SK-N-DZ (cell line): ENCODE data around the gene IFNL2.
"Not testable (repeated sequence)": the region's sequence is repeated elsewhere in the genome, so short reads cannot be mapped to it uniquely, and the experiment has no call there.

ENCODE experiments used
- DNase-seq: peaks from one replicate; pipeline ENCODE4 v3.0.0-alpha.2; 2015; ENCODE audit warnings: low spot score

The IFNL2 gene

DNA sequence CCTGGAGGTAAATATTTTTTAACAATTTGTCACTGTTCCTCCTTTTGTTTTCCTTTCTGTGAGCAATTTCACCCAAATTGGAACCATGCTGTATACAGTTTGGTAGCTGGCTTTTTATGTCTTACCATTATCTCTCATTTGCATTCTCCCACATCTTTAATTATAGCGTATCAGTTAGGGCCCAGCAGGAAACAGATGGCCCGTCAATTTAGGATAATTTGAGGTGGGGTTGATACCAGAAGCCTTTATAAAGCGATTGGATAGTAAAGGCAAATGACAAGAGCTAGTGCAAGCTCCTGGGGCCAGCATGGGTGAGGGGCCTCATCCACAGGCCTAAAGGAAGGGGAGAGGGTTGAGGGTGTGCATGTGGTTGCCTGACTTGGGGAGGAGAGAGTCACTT, 15.7 kb upstream of the IFNL2 start:
- DNase-seq: no peak

DNA sequence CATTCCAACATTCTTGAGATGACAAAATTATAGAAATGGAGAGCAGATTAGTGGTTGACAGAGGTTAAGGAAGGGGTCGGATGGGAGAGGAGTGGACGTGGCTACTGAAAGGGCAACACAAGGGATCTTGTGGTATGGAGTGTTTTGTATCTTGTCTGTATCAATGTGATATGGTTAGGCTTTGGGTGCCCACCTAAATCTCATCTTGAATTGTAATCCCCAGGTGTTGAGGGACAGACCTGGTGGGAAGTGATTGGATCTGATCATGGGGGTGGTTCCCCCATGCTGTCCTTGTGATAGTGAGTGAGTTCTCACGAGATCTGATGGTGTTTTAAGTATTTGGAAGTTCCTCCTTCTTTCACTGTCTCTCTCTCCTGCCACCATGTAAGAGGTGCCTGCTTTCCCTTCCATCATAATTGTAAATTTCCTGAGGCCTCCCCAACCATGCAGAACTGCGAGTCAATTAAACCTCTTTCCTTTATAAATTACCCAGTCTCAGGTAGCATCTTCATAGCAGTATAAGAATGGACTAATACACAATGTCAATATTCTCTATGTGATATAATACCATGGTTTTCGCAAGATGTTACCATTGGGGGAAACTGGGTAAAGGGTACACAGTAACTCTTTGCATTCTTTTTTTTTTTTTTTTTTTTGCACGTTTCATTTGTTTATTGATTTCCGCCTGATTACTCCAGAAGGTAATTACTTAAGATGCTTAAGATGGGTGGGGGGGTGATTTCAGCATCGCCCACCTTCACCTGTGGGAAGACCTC, 14.6 kb upstream of the IFNL2 start:
- DNase-seq: no peak

DNA sequence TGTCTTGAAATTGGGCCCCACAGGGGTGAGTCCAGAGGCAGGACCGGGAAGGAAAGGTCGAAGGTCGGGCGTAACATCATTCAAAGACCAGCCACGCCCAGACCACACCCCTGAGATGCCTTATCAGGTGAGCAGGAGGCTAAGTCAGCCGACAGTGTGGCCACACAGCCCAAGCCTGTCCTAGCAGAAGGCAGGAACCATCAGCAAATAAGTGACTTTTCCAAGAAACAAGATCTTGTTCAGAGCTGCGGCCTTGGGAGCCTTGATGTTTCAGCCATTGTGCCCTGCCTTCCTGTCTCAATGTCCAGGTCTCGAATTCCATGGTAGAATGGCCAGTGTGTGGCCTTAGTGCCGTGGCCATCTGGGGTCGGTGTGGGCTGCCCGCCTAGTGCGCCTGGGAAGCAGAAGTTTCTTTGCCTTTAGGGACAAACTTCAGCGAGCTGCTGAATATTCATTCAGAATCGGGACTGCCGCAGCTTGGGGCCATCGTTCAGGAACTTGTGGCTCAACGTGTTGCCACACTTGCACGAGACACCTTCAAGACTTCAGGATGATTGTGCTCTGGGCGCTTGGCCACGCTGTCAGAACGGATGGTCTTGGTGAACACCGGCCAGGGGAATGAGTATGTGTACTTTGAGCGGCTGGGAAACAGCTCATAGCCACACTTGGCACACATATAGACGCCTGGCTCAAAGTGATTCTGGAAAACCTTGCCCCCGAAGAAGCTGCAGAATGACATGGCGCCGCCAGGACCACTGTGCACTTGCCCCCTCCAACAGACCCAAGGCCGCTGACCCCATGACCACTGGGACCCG, 13.5 kb upstream of the IFNL2 start:
- no peak for DNase-seq

DNA sequence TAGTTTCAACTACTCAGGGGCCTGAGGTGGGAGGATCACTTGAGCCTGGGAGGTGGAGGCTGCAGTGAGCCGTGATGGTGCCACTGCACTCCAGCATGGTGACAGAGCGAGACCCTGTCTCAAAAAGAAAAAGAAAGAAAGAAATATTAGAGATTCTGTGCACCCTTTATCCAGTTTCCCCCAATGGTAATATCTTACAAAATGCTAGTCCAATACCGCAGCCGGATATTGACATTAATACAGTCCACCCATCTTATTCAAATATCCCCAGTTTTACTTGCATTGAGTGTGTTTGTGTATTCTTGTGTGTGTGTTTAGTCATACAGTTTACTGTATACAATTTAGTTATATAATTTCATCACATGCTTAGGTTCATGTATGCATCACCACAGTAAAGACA, 11.0 kb upstream of the IFNL2 start:
- no peak for DNase-seq

DNA sequence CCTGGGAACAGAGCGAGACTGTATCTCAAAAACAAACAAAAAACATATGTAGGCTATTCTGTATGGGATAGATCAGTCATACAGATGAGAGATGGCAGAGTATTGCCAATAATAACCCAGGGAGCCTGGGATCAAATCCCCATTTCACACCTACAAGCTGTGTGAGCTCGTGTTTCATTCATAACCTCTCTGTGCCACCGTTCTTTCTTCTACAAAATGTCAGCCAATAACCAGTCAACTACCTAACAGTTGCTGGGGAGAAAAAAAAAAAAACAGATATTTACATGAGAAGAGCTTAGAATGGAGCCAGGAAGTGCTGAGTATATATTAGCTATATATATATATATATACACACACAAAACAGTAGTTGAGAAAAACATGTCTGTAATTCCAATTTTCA, 6.5 kb upstream of the IFNL2 start:
- no peak for DNase-seq

DNA sequence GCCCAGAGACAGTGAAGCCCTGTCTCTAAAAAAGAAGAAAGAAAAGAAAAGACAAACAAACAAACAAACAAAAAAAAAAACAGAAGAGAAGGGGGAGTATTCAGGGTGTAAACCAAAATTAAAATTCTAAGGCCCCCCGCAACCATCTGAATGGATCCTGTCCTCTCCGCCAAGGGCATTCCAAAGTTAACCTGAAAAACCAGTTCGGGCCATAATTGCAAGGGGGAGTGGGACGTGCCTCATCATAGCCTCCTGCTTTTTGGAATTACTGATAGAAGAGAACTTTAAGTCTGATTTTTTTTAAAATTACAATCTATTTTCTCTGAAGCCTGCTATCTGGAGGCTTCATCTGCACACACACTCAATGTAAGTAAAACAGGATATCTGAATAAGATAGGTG, 5.7 kb upstream of the IFNL2 start:
- DNase-seq: no peak

DNA sequence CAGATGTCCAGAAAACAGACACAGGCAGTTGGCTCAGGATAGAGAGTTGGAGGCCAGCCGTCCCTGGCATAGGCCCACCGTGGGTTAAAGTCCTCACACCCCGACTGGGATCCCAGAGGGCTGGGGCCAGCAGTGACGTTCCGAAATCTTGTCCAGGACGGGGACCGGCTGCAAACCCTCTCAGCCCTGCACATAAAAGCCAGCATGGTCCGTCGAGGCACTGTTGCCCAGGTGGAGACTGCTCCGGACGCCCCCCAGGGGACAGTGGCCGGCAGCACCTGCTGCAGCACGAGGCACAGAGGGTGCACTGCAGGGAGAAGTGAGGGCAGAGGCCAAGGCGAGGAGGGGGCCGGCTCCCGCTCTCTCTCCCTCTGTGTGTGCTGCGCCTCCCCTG, 4.3 kb upstream of the IFNL2 start:
- no peak for DNase-seq

DNA sequence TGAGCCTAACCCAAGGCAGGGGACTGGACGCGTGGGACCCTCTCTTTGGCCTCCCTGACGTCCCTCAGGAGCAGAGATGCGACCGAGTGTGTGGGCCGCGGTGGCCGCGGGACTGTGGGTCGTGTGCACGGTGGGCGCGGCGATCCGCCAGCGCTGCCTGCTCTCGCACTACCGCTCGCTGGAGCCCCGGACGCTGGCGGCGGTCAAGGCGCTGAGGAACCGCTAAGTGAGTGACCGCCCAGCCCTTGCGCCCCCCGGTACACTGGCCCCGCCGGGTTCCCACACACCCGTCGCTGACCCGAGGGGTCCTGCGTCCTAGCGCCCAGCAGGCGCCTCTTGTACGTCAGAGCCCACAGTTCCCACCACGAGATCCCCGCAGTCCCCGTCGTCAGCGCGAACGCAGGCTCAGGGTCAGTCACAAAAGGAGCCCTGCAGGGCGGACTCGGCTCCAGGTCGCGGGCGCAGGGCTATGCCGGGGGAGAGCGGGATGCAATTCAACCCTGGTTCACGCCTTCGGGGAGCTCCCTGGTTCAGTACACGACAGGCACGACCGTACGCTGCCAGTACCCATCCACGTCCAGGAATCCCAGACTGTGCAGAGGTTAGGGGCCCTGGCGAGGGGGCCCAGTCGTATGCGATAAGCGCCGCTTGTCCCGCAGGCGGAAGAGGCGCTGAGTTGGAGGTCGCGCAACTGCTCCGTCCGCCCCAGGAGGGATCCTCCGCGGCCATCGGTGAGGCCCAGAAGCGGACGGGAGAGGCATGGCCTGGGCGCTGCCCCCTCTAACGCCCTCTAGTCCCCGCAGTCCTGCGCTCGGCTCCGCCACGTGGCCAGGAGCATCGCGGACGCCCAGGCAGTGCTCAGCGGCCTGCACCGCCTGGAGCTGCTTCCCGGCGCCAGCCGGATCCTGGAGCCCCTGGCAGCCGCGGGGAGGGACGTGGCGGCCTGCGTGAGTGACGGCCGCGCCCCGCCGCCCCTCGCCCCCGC, 3.6 kb upstream of the IFNL2 start:
- DNase-seq: peak; percentile 52

DNA sequence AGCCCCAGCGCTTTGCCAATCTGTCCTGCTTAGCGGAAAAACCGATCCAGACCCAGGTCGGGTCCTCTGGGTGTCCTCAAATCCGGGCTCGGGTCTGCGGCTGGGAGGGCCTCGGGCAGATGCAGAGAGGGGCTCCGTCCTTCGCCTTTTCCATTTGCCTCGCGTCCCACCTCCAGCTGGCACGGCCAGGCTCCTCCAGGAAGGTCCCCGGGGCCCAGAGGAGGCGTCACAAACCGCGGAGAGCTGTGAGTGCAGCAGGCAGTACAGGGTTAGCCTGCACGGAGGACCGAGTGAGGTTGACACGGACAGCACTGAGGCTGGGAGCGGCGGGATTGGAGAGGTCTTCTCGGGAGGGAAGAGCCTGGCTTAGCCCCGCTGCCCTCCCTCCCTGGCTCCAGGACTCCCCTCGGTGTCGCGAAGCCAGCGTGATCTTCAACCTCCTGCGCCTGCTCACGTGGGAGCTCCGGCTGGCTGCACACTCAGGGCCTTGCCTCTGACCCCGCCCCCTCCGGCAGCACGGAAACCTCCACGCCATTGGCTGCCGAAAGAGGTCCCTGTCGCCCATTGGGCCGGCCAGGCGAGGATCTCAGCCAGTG, 2.8 kb upstream of the IFNL2 start:
- peak; percentile 42 for DNase-seq

DNA sequence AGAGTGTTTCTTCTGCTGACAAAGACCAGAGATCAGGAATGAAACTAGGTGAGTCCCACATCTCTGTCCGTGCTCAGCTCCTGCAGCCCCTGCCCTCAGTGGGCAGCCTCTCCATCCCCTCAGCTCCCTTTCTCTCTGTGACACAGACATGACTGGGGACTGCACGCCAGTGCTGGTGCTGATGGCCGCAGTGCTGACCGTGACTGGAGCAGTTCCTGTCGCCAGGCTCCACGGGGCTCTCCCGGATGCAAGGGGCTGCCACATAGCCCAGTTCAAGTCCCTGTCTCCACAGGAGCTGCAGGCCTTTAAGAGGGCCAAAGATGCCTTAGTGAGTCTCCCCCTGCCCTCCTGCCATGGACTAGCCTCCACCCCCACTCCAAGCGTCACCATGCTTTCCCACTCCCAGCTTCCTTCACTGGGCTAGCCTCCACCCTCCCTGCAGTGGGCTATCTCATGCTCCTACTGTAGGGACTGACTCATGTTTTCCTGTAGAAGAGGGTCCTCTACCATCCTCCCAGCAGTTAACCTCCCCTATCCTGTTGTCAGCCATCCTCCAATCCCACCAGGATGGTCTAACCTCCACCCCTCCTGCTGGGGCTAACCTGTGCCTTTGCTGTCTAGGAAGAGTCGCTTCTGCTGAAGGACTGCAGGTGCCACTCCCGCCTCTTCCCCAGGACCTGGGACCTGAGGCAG, 481 bp downstream of the IFNL2 start:
- DNase-seq: not testable (repeated sequence)

DNA sequence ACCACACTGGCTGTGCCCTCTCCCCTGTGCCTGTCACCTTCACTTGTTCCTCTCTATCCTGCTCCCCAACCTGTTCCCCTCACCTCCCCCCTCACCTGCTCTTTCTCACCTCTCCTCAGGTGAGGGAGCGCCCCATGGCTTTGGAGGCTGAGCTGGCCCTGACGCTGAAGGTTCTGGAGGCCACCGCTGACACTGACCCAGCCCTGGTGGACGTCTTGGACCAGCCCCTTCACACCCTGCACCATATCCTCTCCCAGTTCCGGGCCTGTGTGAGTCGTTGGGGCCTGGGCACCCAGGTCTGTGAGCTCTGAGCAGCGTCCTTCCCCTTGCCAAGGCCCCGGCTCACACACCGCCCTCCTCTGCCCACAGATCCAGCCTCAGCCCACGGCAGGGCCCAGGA, 1.2 kb downstream of the IFNL2 start:
- DNase-seq: not testable (repeated sequence)

DNA sequence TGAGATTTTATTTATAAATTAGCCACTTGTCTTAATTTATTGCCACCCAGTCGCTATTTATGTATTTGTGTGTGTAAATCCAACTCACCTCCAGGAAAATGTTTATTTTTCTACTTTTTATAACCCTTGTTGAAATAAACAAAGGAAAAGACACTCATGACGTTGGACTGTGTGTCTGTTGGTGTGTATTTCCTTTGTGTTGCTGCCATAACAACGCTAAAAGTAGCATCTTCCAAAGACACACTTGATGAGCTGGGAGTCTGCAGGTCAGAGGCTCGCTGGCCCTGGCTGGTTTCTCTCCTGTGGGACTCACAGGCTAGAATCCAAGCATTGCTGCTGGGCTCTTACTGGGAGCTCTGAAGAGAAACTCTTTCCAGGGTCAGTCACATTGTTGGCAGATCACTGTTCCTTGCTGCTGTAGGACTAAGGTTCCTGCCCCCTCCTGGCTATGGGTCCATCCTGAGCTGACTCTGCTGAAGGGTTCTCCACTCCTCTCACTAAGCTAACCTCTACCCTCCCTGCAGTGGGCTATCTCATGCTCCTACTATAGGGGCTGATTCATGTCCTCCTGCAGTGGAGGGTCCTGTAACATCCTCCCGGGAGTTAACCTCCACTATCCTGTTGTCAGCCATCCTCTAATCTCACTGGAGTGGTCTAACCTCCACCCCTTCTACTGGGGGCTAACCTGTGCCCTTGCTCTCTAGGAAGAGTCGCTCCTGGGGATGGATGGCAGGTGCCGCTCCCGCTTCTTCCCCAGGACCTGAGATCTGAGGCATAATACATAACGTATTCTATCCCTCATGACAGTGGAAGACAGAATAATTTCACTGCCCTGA, 2.1 kb downstream of the IFNL2 start:
- DNase-seq: no peak

DNA sequence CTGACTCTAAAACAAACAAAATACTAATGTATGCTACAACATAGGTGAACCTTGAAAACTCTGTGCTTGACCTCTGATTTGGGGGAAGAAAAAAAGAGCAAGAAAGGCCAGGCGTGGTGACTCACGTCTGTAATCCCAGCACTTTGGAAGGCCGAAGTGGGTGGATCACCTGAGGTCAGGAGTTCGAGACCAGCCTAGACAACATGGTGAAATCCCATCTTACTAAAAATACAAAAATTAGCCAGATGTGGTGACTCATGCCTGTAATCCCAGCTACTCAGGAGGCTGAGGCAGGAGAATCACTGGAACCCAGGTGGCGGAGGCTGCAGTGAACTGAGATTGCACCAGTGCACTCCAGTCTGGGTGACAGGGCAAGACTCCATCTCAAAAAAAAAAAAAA, 5.7 kb downstream of the IFNL2 start:
- not testable (repeated sequence) for DNase-seq

DNA sequence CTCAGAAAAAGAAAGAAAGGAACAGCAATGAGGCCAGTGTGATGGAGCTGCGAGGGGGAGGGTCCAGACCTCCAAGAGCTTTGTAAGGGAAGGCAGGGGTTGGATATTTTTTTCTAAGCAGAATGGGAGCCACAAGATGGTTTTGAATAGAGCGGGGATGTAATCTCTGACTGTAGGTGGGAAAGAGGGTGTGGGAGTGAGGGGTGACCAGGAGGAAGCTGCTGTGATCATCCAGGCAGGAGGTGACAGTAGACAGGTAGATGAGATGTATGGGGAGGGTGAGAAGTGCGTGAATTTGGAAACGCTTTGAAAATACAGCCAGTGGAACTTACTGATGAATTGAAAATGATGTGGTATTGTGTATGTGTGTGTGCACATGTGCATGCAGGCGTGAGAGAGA, 7.4 kb downstream of the IFNL2 start:
- no peak for DNase-seq

DNA sequence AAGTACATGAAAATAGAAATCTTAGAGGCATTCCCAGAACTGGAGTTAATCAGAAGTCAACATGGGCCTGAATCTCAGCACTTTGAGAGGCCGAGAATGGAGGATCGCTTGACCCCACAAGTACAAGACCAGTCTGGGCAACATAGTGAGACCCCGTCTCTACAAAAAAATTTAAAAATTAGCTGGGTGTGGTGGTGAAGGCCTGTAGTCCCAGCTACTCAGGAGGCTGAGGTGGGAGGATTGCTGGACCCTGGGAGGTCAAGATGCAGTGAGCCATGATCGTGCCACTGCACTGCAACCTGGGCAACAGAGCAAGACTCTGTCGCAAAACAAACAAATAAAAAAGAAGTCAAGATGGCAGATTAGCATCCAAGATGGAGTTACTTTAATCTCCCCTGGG, 8.5 kb downstream of the IFNL2 start:
- no peak for DNase-seq

DNA sequence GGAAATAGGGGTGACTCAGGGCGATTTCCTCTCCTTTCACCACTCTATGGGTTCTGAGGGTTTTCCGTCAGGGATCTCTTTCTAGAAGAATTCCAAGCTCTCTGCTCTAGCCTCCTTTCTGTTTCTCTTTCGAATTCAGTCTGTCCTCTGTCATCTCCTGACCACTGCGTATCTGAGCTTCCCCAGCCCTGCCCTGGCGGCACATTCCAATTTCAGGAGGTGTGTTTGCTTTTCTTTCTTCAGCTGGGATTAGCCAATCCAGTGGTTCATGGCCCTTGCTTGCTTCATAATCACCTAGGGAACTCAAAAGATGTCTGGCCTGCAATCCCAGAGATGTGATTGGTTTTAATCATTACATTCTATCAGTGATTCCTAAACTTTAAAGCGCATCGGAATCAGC, 9.4 kb downstream of the IFNL2 start:
- no peak for DNase-seq

DNA sequence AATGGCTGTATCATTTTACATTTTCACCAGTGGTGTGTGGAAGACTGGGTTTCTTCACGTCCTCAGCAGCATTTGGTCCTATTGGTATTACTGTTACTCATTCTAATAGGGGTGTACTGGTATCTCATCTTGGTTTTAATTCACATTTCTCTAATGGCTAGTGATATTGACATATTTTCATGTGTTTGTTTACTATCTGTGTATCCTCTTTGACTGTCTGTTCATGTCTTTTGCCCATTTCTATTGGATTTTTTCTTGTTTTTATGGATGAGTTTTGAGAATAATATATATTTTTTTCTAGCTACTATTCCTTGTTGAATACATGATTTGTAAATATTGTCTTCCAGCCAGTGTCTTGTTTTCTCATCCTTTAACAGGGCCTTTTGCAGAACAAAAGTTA, 13.8 kb downstream of the IFNL2 start:
- DNase-seq: no peak

DNA sequence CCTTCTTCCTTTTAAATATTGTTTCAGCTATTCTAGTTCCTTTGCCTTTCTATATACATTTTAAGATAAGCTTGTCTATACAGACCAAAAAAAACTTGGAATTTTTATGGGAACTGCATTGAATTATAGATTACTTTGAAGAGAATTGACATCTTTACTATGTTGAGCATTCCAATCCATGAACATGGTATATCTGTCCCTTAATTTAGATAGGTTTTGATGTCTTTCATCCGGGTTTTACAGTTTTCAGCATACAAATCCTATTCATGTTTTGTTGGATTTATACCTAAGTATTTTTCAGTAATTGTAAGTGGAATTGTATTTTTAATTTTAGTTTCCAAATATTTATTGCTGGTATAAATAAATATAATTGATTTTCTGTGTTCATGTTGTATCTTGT, 15.8 kb downstream of the IFNL2 start:
- DNase-seq: no peak

DNA sequence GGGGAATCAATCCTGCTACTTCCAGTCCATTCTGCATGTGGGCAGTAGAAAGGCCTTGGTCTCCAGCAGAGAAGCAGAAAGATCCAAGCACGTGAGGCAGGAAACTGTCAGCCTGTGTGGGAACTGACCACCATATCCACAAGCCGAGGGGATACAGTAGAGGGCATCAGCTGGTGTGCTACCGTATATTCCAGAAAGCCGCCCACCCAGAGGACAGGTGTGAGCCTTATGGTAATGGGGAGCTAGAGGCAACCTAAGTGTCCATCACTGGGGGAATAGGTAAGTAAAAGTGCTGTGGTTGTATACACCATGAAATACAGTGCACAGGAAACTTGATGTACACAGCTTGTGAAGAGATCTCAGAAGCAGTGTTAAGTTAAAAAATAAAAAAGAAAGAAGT, 25.2 kb downstream of the IFNL2 start:
- DNase-seq: no peak

DNA sequence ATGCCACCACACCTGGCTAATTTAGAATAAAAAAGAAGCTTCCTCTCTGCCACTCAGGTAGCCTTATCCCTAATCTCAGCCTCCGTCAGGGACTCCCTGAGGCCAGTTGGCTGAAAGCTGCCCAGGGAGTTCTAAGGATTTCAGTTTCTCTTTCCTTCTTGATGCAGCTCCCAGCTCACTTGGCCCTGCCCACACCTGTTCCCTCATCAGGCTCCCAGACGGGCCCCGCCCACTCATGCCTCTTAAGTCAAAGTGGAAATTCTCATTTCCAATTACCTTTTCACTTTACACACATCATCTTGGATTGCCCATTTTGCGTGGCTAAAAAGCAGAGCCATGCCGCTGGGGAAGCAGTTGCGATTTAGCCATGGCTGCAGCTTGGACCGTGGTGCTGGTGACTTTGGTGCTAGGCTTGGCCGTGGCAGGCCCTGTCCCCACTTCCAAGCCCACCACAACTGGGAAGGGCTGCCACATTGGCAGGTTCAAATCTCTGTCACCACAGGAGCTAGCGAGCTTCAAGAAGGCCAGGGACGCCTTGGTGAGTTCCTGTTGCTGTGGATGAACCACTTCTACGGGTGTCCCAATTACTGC, 28.0 kb downstream of the IFNL2 start, which contains the start of gene IFNL1:
Gene IFNL1, plus strand, starts transcription at position 353 of the 591 bp plus-strand sequence. Its CDS starts 15 bp downstream, at position 368.
- DNase-seq: no peak
